B cell (primary cell): ENCODE measurements around the gene C2CD4C.

Source experiments
- CTCF ChIP-seq: fragments of 200-600 bp; IDR thresholded peaks from one replicate; pipeline ENCODE4 v1.8.0; 2022; ENCODE audit warnings: antibody characterized with exemption, mild to moderate bottlenecking
- EZH2 ChIP-seq: IDR thresholded peaks from 2 replicates; pipeline ENCODE4 v1.6.1; 2012; ENCODE audit warnings: borderline replicate concordance, low read depth, mild to moderate bottlenecking, moderate library complexity, low read length; ENCODE audit not compliant: insufficient read depth, poor library complexity, severe bottlenecking

- no peak for TF ChIP-seq CTCF
- no peak for TF ChIP-seq EZH2
These were observed 40.3 kb downstream of the C2CD4C start for GRCh38 chr19:368630-369024.
